ENCODE measurements around the gene ELF5.

The ELF5 gene

GRCh38 chr11:34449013-34449412, 64.6 kb downstream of the ELF5 start:
- Histone ChIP-seq H3K4me3 (ENCODE audit: low read depth, low read length) (no peak overlapping the region), H3K4me1 (ENCODE audit: control insufficient read depth, insufficient read depth, low read length) (no peaks in the 10 kb centered on the region), H3K9me3 (ENCODE audit: control insufficient read depth, insufficient read depth, low read depth, low read length) (no peaks in the 10 kb centered on the region), H3K27ac (ENCODE audit: extremely low read depth, low read depth, low read length) (no peak overlapping the region), H3K36me3 (ENCODE audit: control insufficient read depth in 2 of 2, insufficient read depth in 1 of 2, low read length in 2 of 2) (peaks cover 9 to 49% of the 10 kb centered on the region in 2 experiments; a peak in 2 of 3 replicates)
- POLR2A ChIA-PET = no interaction called here
- no peak for TF ChIP-seq ZNF37A (tag by site-specific recombination; IDR thresholded peaks at IDR 0.05)
- TF ChIP-seq GLIS1 (tag by site-specific recombination; IDR thresholded peaks at IDR 0.05) = no peak
- no peak for TF ChIP-seq ZNF544 (tag by site-specific recombination; IDR thresholded peaks at IDR 0.05)
- TF ChIP-seq ZNF23 (tag by site-specific recombination; IDR thresholded peaks at IDR 0.05; ENCODE audit: borderline replicate concordance) = no peak
- TF ChIP-seq ZNF398 (tag by site-specific recombination; IDR thresholded peaks at IDR 0.05) = no peak
- no peak for TF ChIP-seq ZBTB17 (tag by site-specific recombination; IDR thresholded peaks at IDR 0.05)
- TF ChIP-seq CTCF (tag by site-specific recombination; IDR thresholded peaks at IDR 0.05) = no peak
- no peak for TF ChIP-seq ZNF561 (tag by site-specific recombination; IDR thresholded peaks at IDR 0.05; ENCODE audit: borderline replicate concordance)
- TF ChIP-seq PRDM10 (tag by site-specific recombination; IDR thresholded peaks at IDR 0.05) = no peak
- TF ChIP-seq ZNF335 (tag by site-specific recombination; conservative IDR thresholded peaks at IDR 0.05) = no peak
- CTCF ChIA-PET = interaction anchor here (3.1 kb wide), 1 partner anchor 44 kb away, joined by 8 read pairs; no protein-coding TSS in a partner anchor

GRCh38 chr11:34448223-34448994, 65.2 kb downstream of the ELF5 start:
- no peaks in the 10 kb centered on the region for H3K4me1 ChIP-seq (ENCODE audit: control insufficient read depth, insufficient read depth, low read length)
- ChIA-PET POLR2A (no interaction called here), CTCF (interaction anchor here (0.8 to 3.1 kb wide), 2 partner anchors 44 kb away, joined by 3 to 8 read pairs; no protein-coding TSS in a partner anchor)
- no peaks in the 10 kb centered on the region for H3K9me3 ChIP-seq (ENCODE audit: control insufficient read depth, insufficient read depth, low read depth, low read length)
- no peak overlapping the region for H3K27ac ChIP-seq (ENCODE audit: extremely low read depth, low read depth, low read length)
- H3K36me3 ChIP-seq (ENCODE audit: control insufficient read depth in 2 of 2, insufficient read depth in 1 of 2, low read length in 2 of 2) = peaks cover 4 to 43% of the 10 kb centered on the region in 2 experiments; a peak in 2 of 3 replicates
- no peak overlapping the region for H3K4me3 ChIP-seq (ENCODE audit: low read depth, low read length)
- no peak for TF ChIP-seq ZNF140 (tag by site-specific recombination; IDR thresholded peaks at IDR 0.05)
- TF ChIP-seq SP2 (tag by site-specific recombination; IDR thresholded peaks at IDR 0.05) = no peak
- no peak for TF ChIP-seq ZNF776 (tag by site-specific recombination; IDR thresholded peaks at IDR 0.05; ENCODE audit: borderline replicate concordance)
- TF ChIP-seq ZNF660 (tag by site-specific recombination; IDR thresholded peaks at IDR 0.05) = no peak
- TF ChIP-seq ZNF114 (tag by site-specific recombination; IDR thresholded peaks at IDR 0.05) = no peak
- no peak for TF ChIP-seq ZNF830 (tag by site-specific recombination; IDR thresholded peaks at IDR 0.05; ENCODE audit: low read depth)
- TF ChIP-seq ZFP69B (tag by site-specific recombination; IDR thresholded peaks at IDR 0.05) = no peak
- TF ChIP-seq ZNF514 (tag by site-specific recombination; IDR thresholded peaks at IDR 0.05) = no peak
